Measurements from ENCODE around the gene KCTD7. TPM values are rescaled to one million over a fixed set of nuclear protein-coding genes. Genes with fewer than 3 reads are reported as not detected.
A peak's percentile ranks its signal among the peaks of the same experiment; 100 is the strongest.
"Not testable (repeated sequence)": the region's sequence is repeated elsewhere in the genome, so short reads cannot be mapped to it uniquely, and the experiment has no call there.

The KCTD7 gene
- 10 to 100 TPM in 3 of 4 donors, 1 to 10 TPM in 1; 8.7 to 23.5 (median 17.8) TPM for total RNA-seq

GRCh38 chr7:66628361-66629221 is at the start of gene KCTD7:
Gene KCTD7 (plus strand): TSS chr7:66628881. CDS start chr7:66629065, 184 bp downstream.
- no peaks in the 10 kb centered on the region for H3K36me3 ChIP-seq
- peaks cover 0 to 11% of the 10 kb centered on the region in 2 donors for H3K4me1 ChIP-seq
- H3K27me3 ChIP-seq, result no peaks in the 10 kb centered on the region
- DNase-seq, result peak; percentile 98 to 99
- H3K9me3 ChIP-seq, result no peaks in the 10 kb centered on the region
- H3K27ac ChIP-seq, result peak within 1 kb of the TSS; percentile 98 to 99
- peak within 1 kb of the TSS; percentile 79 to 94 for H3K4me3 ChIP-seq
- intact Hi-C loops (cut with DNase I; ENCODE audit: low total_unique reads), result loop anchor here (10.0 kb wide), 1 partner anchor 74 kb away; no protein-coding TSS in a partner anchor
- TF ChIP-seq CTCF (IDR thresholded peaks at IDR 0.05) (peak in 2 of 4 experiments; percentile 4 to 34), POLR2A (IDR thresholded peaks at IDR 0.05) (peak; percentile 97 to 99)

DNA sequence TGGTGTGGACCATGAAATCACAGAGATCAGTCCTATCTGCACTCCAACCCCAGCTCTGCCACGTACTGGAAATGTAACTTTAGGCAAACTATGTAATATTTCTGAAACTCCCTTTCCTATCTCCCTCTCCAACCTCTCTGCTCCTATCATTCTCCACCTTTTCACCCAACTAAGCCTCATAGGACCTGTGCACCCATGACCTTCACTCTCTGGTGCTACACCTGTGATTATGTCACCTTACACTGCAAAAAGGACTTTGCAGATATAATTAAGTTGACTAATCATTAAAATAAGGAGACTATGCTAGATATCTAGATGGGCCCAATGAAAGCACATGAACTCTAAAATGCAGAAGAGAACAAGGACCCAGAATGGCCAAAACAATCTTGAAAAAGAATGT is 48.3 kb upstream of the KCTD7 start:
- H3K4me1 ChIP-seq; DNase-seq; H3K36me3 ChIP-seq; H3K4me3 ChIP-seq; H3K27me3 ChIP-seq; intact Hi-C loops (cut with DNase I; ENCODE audit: low total_unique reads); H3K9me3 ChIP-seq; H3K27ac ChIP-seq: not testable (repeated sequence)

GRCh38 chr7:66582816-66583489 is 45.7 kb upstream of the KCTD7 start:
- H3K4me3 ChIP-seq; H3K27me3 ChIP-seq; H3K9me3 ChIP-seq; DNase-seq; H3K4me1 ChIP-seq; H3K27ac ChIP-seq; H3K36me3 ChIP-seq; intact Hi-C loops (cut with DNase I; ENCODE audit: low total_unique reads): not testable (repeated sequence)

- Histone ChIP-seq H3K27ac (no peak overlapping the region), H3K36me3 (no peaks in the 10 kb centered on the region), H3K4me3 (no peak overlapping the region), H3K9me3 (no peaks in the 10 kb centered on the region), H3K27me3 (no peaks in the 10 kb centered on the region), H3K4me1 (no peaks in the 10 kb centered on the region)
- TF ChIP-seq POLR2A (IDR thresholded peaks at IDR 0.05), result no peak
- no peak for TF ChIP-seq CTCF (IDR thresholded peaks at IDR 0.05)
- DNase-seq, result no peak
- intact Hi-C loops (cut with DNase I; ENCODE audit: low total_unique reads), result no loop called here
Measured at GRCh38 chr7:66583490-66584110, 45.1 kb upstream of the KCTD7 start.

DNA sequence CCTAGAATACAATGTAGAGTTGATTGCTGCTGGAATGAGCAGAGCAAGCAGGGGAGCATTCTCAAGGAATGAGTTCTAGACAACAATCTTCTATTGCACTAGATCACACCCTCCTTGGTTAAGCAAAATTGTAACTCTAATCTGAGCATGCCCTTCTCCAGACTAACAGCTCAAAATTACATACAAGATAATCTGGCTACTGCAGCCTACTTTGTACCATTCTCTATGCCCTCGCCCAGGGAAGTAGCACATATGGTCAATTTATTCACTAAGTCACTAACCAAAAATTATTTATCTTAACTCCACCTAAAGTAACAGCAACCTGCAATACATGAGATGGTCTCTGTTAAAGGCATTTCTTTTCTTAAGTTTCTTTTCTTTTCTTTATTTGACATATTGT is 42.5 kb upstream of the KCTD7 start:
- no peaks in the 10 kb centered on the region for H3K27me3 ChIP-seq
- no peak overlapping the region for H3K4me3 ChIP-seq
- H3K9me3 ChIP-seq, result no peaks in the 10 kb centered on the region
- H3K27ac ChIP-seq, result no peak overlapping the region
- DNase-seq, result no peak
- TF ChIP-seq CTCF (IDR thresholded peaks at IDR 0.05), result no peak
- no peak for TF ChIP-seq POLR2A (IDR thresholded peaks at IDR 0.05)
- intact Hi-C loops (cut with DNase I; ENCODE audit: low total_unique reads), result no loop called here
- no peaks in the 10 kb centered on the region for H3K4me1 ChIP-seq
- no peaks in the 10 kb centered on the region for H3K36me3 ChIP-seq

DNA sequence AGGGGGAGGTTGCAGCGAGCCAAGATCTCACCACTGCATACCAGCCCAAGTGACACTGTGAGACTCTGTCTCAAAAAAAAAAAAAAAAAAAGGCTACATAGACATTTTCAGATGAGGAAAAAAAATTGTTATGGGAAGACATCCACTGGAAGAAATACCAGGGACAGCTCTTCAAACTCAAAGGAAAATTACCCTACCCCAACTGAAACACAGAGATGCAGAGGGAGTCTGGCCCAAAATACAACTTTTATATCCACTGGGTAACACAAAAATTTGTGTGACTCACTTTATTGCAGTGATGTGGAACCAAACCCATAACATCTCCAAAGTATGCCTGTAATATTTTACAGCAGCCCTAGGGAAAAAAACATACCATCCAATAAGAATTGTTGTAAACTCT is 40.5 kb upstream of the KCTD7 start:
- H3K9me3 ChIP-seq; H3K27ac ChIP-seq; intact Hi-C loops (cut with DNase I; ENCODE audit: low total_unique reads); H3K27me3 ChIP-seq; H3K4me3 ChIP-seq; H3K36me3 ChIP-seq; H3K4me1 ChIP-seq; DNase-seq: not testable (repeated sequence)

- H3K9me3 ChIP-seq; H3K27ac ChIP-seq; H3K4me3 ChIP-seq; intact Hi-C loops (cut with DNase I; ENCODE audit: low total_unique reads); DNase-seq; H3K27me3 ChIP-seq; H3K4me1 ChIP-seq; H3K36me3 ChIP-seq: not testable (repeated sequence)
Measured at GRCh38 chr7:66588856-66589570, 39.7 kb upstream of the KCTD7 start.

- intact Hi-C loops (cut with DNase I; ENCODE audit: low total_unique reads); DNase-seq; H3K36me3 ChIP-seq: not testable (repeated sequence)
Measured at GRCh38 chr7:66590302-66591057, 38.2 kb upstream of the KCTD7 start.

More at GRCh38 chr7:66590302-66591057, 38.2 kb upstream of the KCTD7 start:
- not testable (repeated sequence) for H3K4me1 ChIP-seq, H3K9me3 ChIP-seq, H3K27me3 ChIP-seq
- Histone ChIP-seq H3K27ac (peak overlapping the region; percentile 85 to 98), H3K4me3 (peak overlapping the region in 1 of 2 donors; percentile 97)
